ENCODE measurements around the gene MYLK4. TPM values are rescaled to one million over a fixed set of nuclear protein-coding genes. Genes with fewer than 3 reads are reported as not detected.

MYLK4 gene
- total RNA-seq, 4 donors from 2014 or later = 1.2 to 6.4 (median 1.3) TPM

- H3K27me3 ChIP-seq = no peaks in the 10 kb centered on the region
- no peak for TF ChIP-seq CTCF (IDR thresholded peaks at IDR 0.05)
- TF ChIP-seq POLR2A (IDR thresholded peaks at IDR 0.05) = no peak
- H3K27ac ChIP-seq = no peak overlapping the region
- no peak for DNase-seq
- no peaks in the 10 kb centered on the region for H3K36me3 ChIP-seq
- intact Hi-C loops (cut with DNase I; ENCODE audit: low total_unique reads) = no loop called here
- H3K9me3 ChIP-seq = no peaks in the 10 kb centered on the region
- H3K4me3 ChIP-seq = no peak overlapping the region
- H3K4me1 ChIP-seq = no peaks in the 10 kb centered on the region
Observed at GRCh38 chr6:2777249-2777648, 26.5 kb upstream of the MYLK4 start.

DNA sequence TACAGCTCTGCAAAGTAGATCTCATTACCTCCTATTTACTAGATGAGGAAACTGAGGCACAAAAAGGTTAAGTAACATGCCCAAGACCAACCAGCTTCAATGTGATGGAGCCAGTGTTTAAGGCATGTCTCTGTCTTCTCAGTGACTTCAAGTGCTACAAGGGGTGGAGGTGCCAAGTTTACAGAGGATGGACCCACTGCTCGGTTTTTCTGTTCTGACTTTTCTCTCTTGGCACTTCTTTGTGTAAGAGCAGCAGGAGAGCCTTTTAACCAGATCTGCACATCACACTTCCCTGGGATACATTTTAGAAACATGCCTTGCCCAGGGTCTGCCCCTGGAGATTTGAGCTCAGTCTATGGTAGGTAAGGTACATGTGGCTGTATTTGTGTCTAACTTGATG is 24.3 kb upstream of the MYLK4 start:
- Histone ChIP-seq H3K27ac (no peak overlapping the region), H3K4me1 (no peaks in the 10 kb centered on the region), H3K9me3 (no peaks in the 10 kb centered on the region), H3K36me3 (no peaks in the 10 kb centered on the region), H3K4me3 (no peak overlapping the region), H3K27me3 (no peaks in the 10 kb centered on the region)
- no peak for DNase-seq
- TF ChIP-seq CTCF (IDR thresholded peaks at IDR 0.05) (no peak), POLR2A (IDR thresholded peaks at IDR 0.05) (no peak)
- intact Hi-C loops (cut with DNase I; ENCODE audit: low total_unique reads) = no loop called here

- H3K36me3 ChIP-seq = no peaks in the 10 kb centered on the region
- no peaks in the 10 kb centered on the region for H3K27me3 ChIP-seq
- H3K27ac ChIP-seq = no peak overlapping the region
- no peak overlapping the region for H3K4me3 ChIP-seq
- intact Hi-C loops (cut with DNase I; ENCODE audit: low total_unique reads) = no loop called here
- H3K4me1 ChIP-seq = peaks cover 0 to 3% of the 10 kb centered on the region in 2 donors
- TF ChIP-seq CTCF (IDR thresholded peaks at IDR 0.05) (no peak), POLR2A (IDR thresholded peaks at IDR 0.05) (no peak)
- H3K9me3 ChIP-seq = no peaks in the 10 kb centered on the region
- DNase-seq = no peak
Observed at GRCh38 chr6:2773449-2773848, 22.7 kb upstream of the MYLK4 start.

GRCh38 chr6:2772840-2773239 is 22.1 kb upstream of the MYLK4 start:
- H3K36me3 ChIP-seq = no peaks in the 10 kb centered on the region
- no peak for TF ChIP-seq POLR2A (IDR thresholded peaks at IDR 0.05)
- no peak for TF ChIP-seq CTCF (IDR thresholded peaks at IDR 0.05)
- peaks cover 0 to 4% of the 10 kb centered on the region in 2 donors for H3K4me1 ChIP-seq
- no peaks in the 10 kb centered on the region for H3K27me3 ChIP-seq
- intact Hi-C loops (cut with DNase I; ENCODE audit: low total_unique reads) = no loop called here
- H3K9me3 ChIP-seq = no peaks in the 10 kb centered on the region
- H3K4me3 ChIP-seq = no peak overlapping the region
- no peak for DNase-seq
- H3K27ac ChIP-seq = no peak overlapping the region

GRCh38 chr6:2771079-2771478 is 20.4 kb upstream of the MYLK4 start:
- DNase-seq = no peak
- intact Hi-C loops (cut with DNase I; ENCODE audit: low total_unique reads) = no loop called here
- Histone ChIP-seq H3K4me3 (no peak overlapping the region), H3K27ac (no peak overlapping the region), H3K4me1 (peaks cover 0 to 4% of the 10 kb centered on the region in 2 donors), H3K9me3 (no peaks in the 10 kb centered on the region), H3K27me3 (no peaks in the 10 kb centered on the region), H3K36me3 (no peaks in the 10 kb centered on the region)
- TF ChIP-seq CTCF (IDR thresholded peaks at IDR 0.05) (no peak), POLR2A (IDR thresholded peaks at IDR 0.05) (no peak)
